Astrocyte of the spinal cord (primary cell): ENCODE results near the gene BAHCC1.

ENCODE experiments used
- DNase-seq: peaks from one replicate; pipeline ENCODE4 v3.0.0; 2011; ENCODE audit warnings: low read depth, low spot score
- H3K4me3 ChIP-seq: 2 replicates; pipeline ENCODE4 v1.5.1; 2011; ENCODE audit warnings: low read depth, mild to moderate bottlenecking, low read length, moderate library complexity
- in situ Hi-C: cut with HindIII; loops from 2 replicates; pipeline ENCODE4 v1.10.0; 2017; ENCODE audit warnings: low sequenced_read_pairs
- TF ChIP-seq, protein P1 (sequence below): IDR thresholded peaks from 2 replicates; pipeline ENCODE4 v1.5.1; 2012; ENCODE audit warnings: low read depth, mild to moderate bottlenecking, low read length, inconsistent platforms

Gene BAHCC1

DNA sequence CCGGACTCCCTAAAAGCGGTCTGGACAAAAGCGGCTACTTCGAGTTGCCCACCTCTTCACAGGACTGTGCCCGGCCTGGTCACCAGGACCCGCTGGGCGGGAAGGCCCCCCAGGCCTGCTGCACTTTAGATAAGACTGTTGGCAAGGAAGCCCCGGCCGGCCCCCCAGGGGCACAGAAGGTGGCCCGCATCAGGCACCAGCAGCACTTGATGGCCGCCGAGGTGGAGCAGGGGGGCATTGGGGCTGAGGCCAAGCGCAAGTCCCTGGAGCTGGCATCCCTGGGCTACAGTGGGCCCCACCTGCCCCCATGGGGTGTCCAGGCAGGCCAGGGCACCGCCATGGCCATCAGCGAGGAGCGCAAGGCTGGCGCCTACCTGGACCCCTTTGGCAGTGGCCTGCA is 47.5 kb downstream of the BAHCC1 start:
- in situ Hi-C loops, result no loop called here
- no peak for DNase-seq
- no peak overlapping the region for H3K4me3 ChIP-seq
- TF ChIP-seq, protein P1, sequence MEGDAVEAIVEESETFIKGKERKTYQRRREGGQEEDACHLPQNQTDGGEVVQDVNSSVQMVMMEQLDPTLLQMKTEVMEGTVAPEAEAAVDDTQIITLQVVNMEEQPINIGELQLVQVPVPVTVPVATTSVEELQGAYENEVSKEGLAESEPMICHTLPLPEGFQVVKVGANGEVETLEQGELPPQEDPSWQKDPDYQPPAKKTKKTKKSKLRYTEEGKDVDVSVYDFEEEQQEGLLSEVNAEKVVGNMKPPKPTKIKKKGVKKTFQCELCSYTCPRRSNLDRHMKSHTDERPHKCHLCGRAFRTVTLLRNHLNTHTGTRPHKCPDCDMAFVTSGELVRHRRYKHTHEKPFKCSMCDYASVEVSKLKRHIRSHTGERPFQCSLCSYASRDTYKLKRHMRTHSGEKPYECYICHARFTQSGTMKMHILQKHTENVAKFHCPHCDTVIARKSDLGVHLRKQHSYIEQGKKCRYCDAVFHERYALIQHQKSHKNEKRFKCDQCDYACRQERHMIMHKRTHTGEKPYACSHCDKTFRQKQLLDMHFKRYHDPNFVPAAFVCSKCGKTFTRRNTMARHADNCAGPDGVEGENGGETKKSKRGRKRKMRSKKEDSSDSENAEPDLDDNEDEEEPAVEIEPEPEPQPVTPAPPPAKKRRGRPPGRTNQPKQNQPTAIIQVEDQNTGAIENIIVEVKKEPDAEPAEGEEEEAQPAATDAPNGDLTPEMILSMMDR, result no peak

DNA sequence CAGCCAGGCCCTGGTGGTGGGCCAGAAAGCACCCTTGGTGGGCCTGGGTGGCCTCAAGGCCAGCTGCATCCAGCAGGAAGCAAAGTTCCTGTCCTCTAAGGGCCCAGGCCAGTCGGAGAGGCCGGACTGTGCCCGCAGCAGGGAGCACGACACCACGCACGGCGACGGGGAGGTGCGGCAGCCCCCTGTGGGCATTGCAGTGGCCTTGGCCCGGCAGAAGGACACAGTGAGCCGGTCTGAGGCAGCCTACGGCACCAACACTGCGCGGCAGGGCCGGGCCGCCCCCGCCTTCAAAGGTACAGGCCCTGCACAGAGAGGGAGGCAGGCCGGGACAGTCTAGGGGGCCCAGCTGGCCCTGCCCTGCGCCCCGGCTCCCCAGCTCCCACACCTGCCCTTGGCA is 48.0 kb downstream of the BAHCC1 start:
- H3K4me3 ChIP-seq, result no peak overlapping the region
- TF ChIP-seq, protein P1, result no peak
- DNase-seq, result no peak
- in situ Hi-C loops, result no loop called here

DNA sequence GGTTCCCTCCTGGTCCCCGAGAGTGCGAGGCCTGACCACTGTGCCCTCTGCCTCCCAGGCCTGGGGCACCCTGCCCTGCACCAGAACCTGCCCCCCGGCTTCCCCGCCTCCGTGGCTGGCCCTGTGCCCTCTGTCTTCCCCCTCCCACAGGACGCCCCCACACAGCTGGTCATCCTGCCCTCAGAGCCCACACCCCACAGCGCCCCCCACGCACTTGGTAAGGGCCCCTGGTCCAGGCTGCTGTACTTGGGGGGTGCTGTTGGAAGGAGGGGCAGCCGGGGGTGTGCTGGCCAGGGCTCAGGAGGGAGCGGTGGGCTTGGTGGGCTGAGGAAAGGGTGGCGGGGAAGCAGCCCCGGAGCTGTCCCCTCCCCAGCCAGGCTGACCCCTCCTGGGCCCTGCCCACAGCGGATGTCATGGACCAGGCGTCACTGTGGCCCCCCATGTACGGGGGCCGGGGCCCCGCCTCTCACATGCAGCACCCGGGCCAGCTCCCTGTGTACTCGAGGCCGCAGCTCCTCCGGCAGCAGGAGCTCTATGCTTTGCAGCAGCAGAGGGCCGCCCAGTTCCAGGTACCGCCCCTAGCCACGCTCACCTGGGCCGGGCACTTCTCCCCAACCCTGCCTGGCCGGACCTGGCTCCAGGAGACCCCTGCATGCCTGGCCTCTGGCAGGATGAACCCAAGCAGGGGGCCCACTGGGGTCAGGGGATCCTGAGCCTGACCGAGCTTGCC is 49.5 kb downstream of the BAHCC1 start:
- in situ Hi-C loops, result no loop called here
- DNase-seq, result no peak
- H3K4me3 ChIP-seq, result no peak overlapping the region
- TF ChIP-seq, protein P1, result no peak

DNA sequence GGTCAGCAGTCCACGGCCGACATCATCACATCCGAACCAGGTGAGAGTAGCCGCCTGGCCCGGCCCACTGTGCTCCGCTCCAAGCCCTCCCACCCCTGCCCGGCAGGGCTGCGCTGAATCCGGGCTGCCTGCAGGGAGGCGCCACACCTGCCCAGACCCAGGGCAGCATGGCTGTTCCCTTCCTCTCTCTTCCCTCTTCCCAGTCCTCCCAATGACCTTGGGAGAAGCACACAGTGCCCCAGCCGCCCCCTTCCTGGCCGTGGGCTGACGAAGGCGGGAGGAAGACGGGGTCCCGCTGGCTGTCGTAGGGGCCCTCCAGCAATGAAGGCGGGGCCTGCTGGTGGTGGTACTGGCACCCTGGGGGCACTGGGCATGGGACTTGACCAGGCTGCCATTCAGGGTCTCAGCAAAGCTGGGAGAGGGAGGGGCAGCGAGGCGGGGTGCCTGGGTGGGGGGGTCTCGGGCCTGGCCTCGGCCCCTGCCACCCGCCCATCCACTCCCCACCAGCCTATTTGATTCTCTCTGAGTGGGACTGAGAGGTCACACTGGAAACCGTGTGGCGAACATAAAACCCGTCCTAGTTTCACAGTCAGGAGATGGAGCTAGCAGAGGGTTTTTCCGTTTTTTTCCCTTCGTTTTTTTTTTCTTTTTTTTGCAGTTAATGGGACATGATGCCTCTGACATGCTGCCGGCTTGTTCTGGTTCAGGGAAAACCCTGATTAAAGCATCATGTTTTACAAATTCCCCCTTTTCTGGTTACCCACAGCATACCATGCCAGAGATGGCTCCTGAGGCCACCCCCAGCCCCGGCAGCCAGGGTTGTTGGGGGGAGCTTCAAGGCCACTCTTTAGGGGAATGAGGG is 50.6 kb downstream of the BAHCC1 start:
- TF ChIP-seq, protein P1, result no peak
- no peak for DNase-seq
- no peak overlapping the region for H3K4me3 ChIP-seq
- in situ Hi-C loops, result no loop called here

DNA sequence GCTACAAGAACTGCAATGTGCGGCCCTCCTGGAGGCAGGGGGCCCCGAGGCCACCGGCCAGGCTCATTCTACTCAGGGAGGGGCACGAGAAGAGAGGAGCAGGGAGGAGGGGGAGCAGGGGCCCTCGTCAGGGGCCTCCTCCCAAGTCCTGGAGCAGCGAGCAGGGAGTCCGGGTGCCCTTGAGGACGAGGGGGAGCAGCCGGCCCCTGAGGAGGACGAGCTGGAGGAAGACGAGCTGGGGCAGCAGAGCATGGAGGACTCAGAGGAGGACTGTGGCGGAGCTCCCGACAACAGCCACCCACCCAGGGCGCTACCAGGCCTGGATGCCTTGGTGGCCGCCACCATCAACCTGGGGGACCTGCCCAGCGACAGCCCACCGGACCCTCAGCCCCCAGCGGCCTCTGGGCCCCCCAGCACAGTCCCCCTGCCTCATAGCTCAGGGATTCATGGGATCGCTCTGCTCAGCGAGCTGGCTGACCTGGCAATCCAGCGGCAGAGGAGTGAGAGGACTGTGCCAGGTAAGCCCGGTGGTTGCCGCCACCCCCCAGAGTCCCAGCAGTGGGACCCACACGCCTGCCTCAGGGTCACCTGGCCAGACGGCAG is 52.2 kb downstream of the BAHCC1 start:
- in situ Hi-C loops, result no loop called here
- TF ChIP-seq, protein P1, result no peak
- DNase-seq, result no peak
- H3K4me3 ChIP-seq, result no peak overlapping the region

DNA sequence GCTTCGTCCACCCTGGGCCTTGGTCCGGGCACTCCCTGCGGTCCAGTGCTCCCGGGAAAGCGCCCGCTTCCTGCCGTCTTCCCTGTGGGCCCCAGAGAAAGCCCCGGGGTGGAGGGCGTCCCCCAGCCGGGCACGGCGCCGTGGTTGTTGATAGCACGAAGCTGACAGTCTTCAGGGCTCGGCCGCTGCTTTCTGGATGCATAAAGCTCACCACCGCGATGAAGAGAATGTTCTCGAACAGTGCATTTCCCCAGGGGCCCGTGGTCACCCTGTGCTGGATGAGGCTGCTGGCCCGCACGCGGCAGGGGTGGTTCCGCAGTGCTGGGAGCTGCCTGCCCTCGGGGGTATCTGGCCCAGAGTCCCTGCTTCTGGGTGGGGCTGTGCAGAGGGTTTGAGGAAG is 53.2 kb downstream of the BAHCC1 start:
- in situ Hi-C loops, result no loop called here
- TF ChIP-seq, protein P1, result no peak
- DNase-seq, result no peak
- no peak overlapping the region for H3K4me3 ChIP-seq
